B cell (primary cell): ENCODE results near the gene EPS8L3. TPM values are rescaled to one million over a fixed set of nuclear protein-coding genes. Genes with fewer than 3 reads are reported as not detected.

Experiments
- ATAC-seq: fragments of 200-7000 bp; cut with Tn5 transposase; one replicate; pipeline ENCODE4 v1.10.0; 2021; ENCODE audit warnings: low read depth, mild to moderate bottlenecking, moderate number of reproducible peaks, moderate library complexity
- CTCF ChIA-PET: fragments of 350-600 bp; sonication (Branson Sonifier 250); formaldehyde crosslinking; loops from one replicate; lab custom pipeline; 2021; ENCODE audit warnings: antibody characterized with exemption, inconsistent platforms; lab: Charles Lee
- POLR2A ChIA-PET: fragments of 350-600 bp; sonication (Branson Sonifier 250); formaldehyde crosslinking; loops from one replicate; lab custom pipeline; 2021; ENCODE audit warnings: antibody characterized with exemption; lab: Charles Lee
- DNase-seq: peaks from one replicate; pipeline ENCODE4 v3.0.0; 2013
- H2AFZ ChIP-seq: 2 replicates; pipeline ENCODE4 v1.6.1; 2012; ENCODE audit warnings: mild to moderate bottlenecking, low read depth, low read length; ENCODE audit not compliant: insufficient read depth, poor library complexity, severe bottlenecking
- H3K27ac ChIP-seq, 2 donors: 1 replicate in 1 of 2; 2 replicates in 1 of 2; pipeline ENCODE4 v1.5.1; 2012 to 2013; ENCODE audit warnings: low read length in 2 of 2, mild to moderate bottlenecking in 2 of 2, moderate library complexity in 1 of 2
- H3K27me3 ChIP-seq, 4 experiments: fragments of 200-600 bp in 1 of 4; sonication (generic) in 1 of 4; replicated peaks in 1 of 4; 1 replicate in 2 of 4; 2 replicates in 2 of 4; pipeline versions ENCODE4 v1.6.1 to v1.7.0; 2013 to 2016; ENCODE audit warnings: low read length in 3 of 4, mild to moderate bottlenecking in 2 of 4, mixed read lengths in 1 of 4, moderate library complexity in 1 of 4; ENCODE audit not compliant: insufficient read depth in 4 of 4, control insufficient read depth in 3 of 4; ENCODE audit errors: control extremely low read depth in 1 of 4
- H3K36me3 ChIP-seq, 2 experiments: replicated peaks in 1 of 2; 1 replicate in 1 of 2; 2 replicates in 1 of 2; pipeline versions ENCODE4 v1.6.1 to v1.7.1; 2013; ENCODE audit warnings: low read length in 1 of 2; ENCODE audit not compliant: insufficient read depth in 2 of 2, control insufficient read depth in 1 of 2; ENCODE audit errors: control extremely low read depth in 1 of 2, extremely low read depth in 1 of 2
- H3K4me1 ChIP-seq, 2 donors: fragments of 200-600 bp in 1 of 2; sonication (generic) in 1 of 2; 1 replicate in 1 of 2; 2 replicates in 1 of 2; pipeline versions ENCODE4 v1.5.1 to v1.6.1; 2013 to 2017; ENCODE audit warnings: low read length in 2 of 2; ENCODE audit not compliant: control insufficient read depth in 2 of 2, insufficient read depth in 2 of 2
- H3K4me2 ChIP-seq: replicated peaks from 2 replicates; pipeline ENCODE3; 2012; ENCODE audit warnings: mild to moderate bottlenecking, low read depth, low read length; ENCODE audit not compliant: poor library complexity, severe bottlenecking
- H3K4me3 ChIP-seq, 5 experiments: fragments of 200-600 bp in 1 of 5; sonication (generic) in 1 of 5; 1 replicate in 3 of 5; 2 replicates in 2 of 5; pipeline versions ENCODE4 v1.5.1 to v1.7.0; 2011 to 2016; ENCODE audit warnings: low read length in 4 of 5, mild to moderate bottlenecking in 4 of 5, low read depth in 2 of 5, control low read depth in 1 of 5, moderate library complexity in 1 of 5; ENCODE audit not compliant: insufficient read depth in 1 of 5; ENCODE audit errors: control extremely low read depth in 1 of 5, extremely low read depth in 1 of 5
- H3K79me2 ChIP-seq: fragments of 200-600 bp; sonication (generic); one replicate; pipeline ENCODE4 v1.6.0; 2016; ENCODE audit warnings: low read length; ENCODE audit not compliant: control insufficient read depth, insufficient read depth
- H3K9ac ChIP-seq: fragments of 200-600 bp; sonication (generic); 2 replicates; pipeline ENCODE4 v1.6.1; 2017; ENCODE audit warnings: mild to moderate bottlenecking, low read length, moderate library complexity
- H3K9me3 ChIP-seq, 3 donors: one replicate each; pipeline versions ENCODE4 v1.6.1 to v1.7.1; 2013; ENCODE audit warnings: low read length in 2 of 3; ENCODE audit not compliant: control insufficient read depth in 2 of 3, insufficient read depth in 1 of 3; ENCODE audit errors: control extremely low read depth in 1 of 3
- H4K20me1 ChIP-seq: 2 replicates; pipeline ENCODE4 v1.6.0; 2012; ENCODE audit warnings: mild to moderate bottlenecking, low read length; ENCODE audit not compliant: insufficient read depth, control insufficient read depth, poor library complexity, severe bottlenecking
- H3K27ac Mint-ChIP-seq: one replicate; pipeline ENCODE4 v1.8.0; 2021; ENCODE audit warnings: mixed read lengths
- H3K27me3 Mint-ChIP-seq: one replicate; pipeline ENCODE4 v1.8.0; 2021; ENCODE audit warnings: mixed read lengths
- H3K4me1 Mint-ChIP-seq: one replicate; pipeline ENCODE4 v1.8.0; 2021; ENCODE audit warnings: mixed read lengths
- H3K4me3 Mint-ChIP-seq: one replicate; pipeline ENCODE4 v1.8.0; 2021; ENCODE audit warnings: mixed read lengths
- H3K9me3 Mint-ChIP-seq: one replicate; pipeline ENCODE4 v1.8.0; 2022; ENCODE audit warnings: mixed read lengths; ENCODE audit not compliant: insufficient read depth
- EZH2 ChIP-seq: IDR thresholded peaks from 2 replicates; pipeline ENCODE4 v1.6.1; 2012; ENCODE audit warnings: borderline replicate concordance, low read depth, mild to moderate bottlenecking, moderate library complexity, low read length; ENCODE audit not compliant: insufficient read depth, poor library complexity, severe bottlenecking
- WGBS: methylation state at CpG from one replicate; pipeline ENCODE4 v1.1.5; 2013; ENCODE audit warnings: missing lambda C conversion rate; ENCODE audit not compliant: insufficient coverage; 5-methylcytosine and 5-hydroxymethylcytosine counted together
- intact Hi-C: fragments of 100-400 bp; cut with micrococcal nuclease; formaldehyde crosslinking; loops from one replicate; pipeline ENCODE4 v1.10.0; 2022
- polyA plus RNA-seq: library from polyadenylated mRNA; depleted of rRNA; stranded (reverse); fragments of >200 nt; gene quantifications from 2 replicates; pipeline ENCODE4 v1.2.3, GENCODE V29; 2012
- total RNA-seq, 2 donors: library from RNA; stranded (reverse); fragments of 120-200 nt in 1 of 2; gene quantifications; 1 replicate in 1 of 2; 2 replicates in 1 of 2; pipeline versions ENCODE4 v1.2.3 to v1.2.4, GENCODE V29; 2013 to 2022
- TF ChIP-seq, protein P1 (sequence below): fragments of 200-600 bp; IDR thresholded peaks from one replicate; pipeline ENCODE4 v1.8.0; 2022; ENCODE audit warnings: antibody characterized with exemption, mild to moderate bottlenecking

EPS8L3 gene
- total and polyA plus RNA-seq, 2 donors (not counting 1 experiment from before 2014, with no cell fraction given), result not detected

DNA sequence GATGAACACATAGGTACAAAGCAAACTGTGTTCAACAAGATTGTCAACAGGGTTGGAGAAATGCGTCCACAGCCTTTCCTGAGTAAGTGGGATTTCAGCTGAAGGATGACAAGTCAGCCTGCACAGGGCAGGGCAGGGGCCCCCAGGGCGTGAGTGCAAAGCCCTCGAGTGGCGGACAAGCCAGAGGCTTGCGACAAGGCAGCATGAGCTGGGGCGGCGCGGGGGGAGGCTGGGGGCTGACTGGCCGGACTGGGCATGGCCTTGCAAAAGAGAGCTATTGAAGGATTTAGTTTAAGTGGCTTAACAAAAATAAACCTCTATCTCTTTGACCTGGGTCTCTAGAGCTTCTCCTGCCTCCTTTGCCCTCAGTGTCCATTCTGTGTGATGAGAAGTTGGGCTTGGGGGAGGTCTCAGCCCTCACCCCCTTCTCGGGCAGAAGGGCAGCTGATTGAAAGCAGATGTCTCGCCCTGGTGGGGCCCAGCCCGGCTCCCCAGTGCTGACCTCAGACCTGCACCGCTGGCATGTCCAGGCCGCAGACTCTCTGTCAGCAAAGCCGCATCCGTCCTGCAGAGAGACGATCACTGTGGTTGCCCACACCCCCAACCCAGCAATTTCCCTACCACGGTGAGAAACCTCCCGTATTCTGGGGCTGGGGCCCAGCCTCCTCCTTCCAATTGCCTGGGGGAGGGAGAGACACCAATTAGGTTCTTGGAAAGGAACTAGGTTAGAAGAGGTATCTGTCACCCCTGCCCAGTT is 24.3 kb upstream of the EPS8L3 start:
- no peak for ATAC-seq
- WGBS, result 82% methylated on average over 11 of the region's 19 CpGs

More for the DNA sequence above, 24.3 kb upstream of the EPS8L3 start:
- Histone ChIP-seq H3K36me3 (no peaks in the 10 kb centered on the region), H3K4me2 (no peak overlapping the region), H3K27me3 (peaks cover 0 to 12% (median 0%) of the 10 kb centered on the region in 4 experiments), H3K79me2 (no peaks in the 10 kb centered on the region), H3K27ac (no peak overlapping the region), H2AFZ (no peak overlapping the region), H3K4me3 (no peak overlapping the region), H3K9ac (no peak overlapping the region), H4K20me1 (no peaks in the 10 kb centered on the region), H3K9me3 (peaks cover 0 to 2% (median 0%) of the 10 kb centered on the region in 3 donors), H3K4me1 (peaks cover 7 to 9% of the 10 kb centered on the region in 2 donors)
- H3K27me3 Mint-ChIP-seq, result peaks cover 10% of the 10 kb centered on the region
- TF ChIP-seq EZH2, result no peak
- TF ChIP-seq, protein P1, sequence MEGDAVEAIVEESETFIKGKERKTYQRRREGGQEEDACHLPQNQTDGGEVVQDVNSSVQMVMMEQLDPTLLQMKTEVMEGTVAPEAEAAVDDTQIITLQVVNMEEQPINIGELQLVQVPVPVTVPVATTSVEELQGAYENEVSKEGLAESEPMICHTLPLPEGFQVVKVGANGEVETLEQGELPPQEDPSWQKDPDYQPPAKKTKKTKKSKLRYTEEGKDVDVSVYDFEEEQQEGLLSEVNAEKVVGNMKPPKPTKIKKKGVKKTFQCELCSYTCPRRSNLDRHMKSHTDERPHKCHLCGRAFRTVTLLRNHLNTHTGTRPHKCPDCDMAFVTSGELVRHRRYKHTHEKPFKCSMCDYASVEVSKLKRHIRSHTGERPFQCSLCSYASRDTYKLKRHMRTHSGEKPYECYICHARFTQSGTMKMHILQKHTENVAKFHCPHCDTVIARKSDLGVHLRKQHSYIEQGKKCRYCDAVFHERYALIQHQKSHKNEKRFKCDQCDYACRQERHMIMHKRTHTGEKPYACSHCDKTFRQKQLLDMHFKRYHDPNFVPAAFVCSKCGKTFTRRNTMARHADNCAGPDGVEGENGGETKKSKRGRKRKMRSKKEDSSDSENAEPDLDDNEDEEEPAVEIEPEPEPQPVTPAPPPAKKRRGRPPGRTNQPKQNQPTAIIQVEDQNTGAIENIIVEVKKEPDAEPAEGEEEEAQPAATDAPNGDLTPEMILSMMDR, result no peak
- no peak for DNase-seq
- no peak overlapping the region for H3K4me3 Mint-ChIP-seq
- H3K9me3 Mint-ChIP-seq, result no peaks in the 10 kb centered on the region
- intact Hi-C loops, result no loop called here
- ChIA-PET CTCF (interaction anchor here (0.9 to 21.2 kb wide), 2 partner anchors 13 to 193 kb away, joined by 4 to 667 read pairs; partner anchors contain the start of gene AHCYL1), POLR2A (no interaction called here)
- peaks cover 7% of the 10 kb centered on the region for H3K4me1 Mint-ChIP-seq
- no peak overlapping the region for H3K27ac Mint-ChIP-seq
